Activated T-helper 2 cell treated with anti-CD3 and anti-CD28 coated beads, Interferon-gamma antibody, Interleukin-2, Interleukin-4, amounts not matched to agents 10 μg/mL and 5 μg/mL and 100 μg/mL, durations not matched to agents 14 hours and 24 hours and 36 hours (primary cell): ENCODE data around the gene TRIM34. TPM values are rescaled to one million over a fixed set of nuclear protein-coding genes. Genes with fewer than 3 reads are reported as not detected.
"Not testable (repeated sequence)": the region's sequence is repeated elsewhere in the genome, so short reads cannot be mapped to it uniquely, and the experiment has no call there.

Experiments
- DNase-seq: peaks from one replicate; pipeline ENCODE4 v3.0.0; 2021; ENCODE audit warnings: low spot score
- H3K27ac Mint-ChIP-seq: one replicate; pipeline ENCODE4 v1.8.0; 2021; ENCODE audit warnings: mixed read lengths
- H3K27me3 Mint-ChIP-seq: one replicate; pipeline ENCODE4 v1.8.0; 2021; ENCODE audit warnings: low read depth, mixed read lengths
- H3K36me3 Mint-ChIP-seq: one replicate; pipeline ENCODE4 v1.8.0; 2021; ENCODE audit warnings: low read depth, mixed read lengths
- H3K4me1 Mint-ChIP-seq: one replicate; pipeline ENCODE4 v1.8.0; 2021; ENCODE audit warnings: low read depth, mixed read lengths
- H3K4me3 Mint-ChIP-seq: one replicate; pipeline ENCODE4 v1.8.0; 2021; ENCODE audit warnings: low read depth, mild to moderate bottlenecking, moderate library complexity, mixed read lengths
- H3K9me3 Mint-ChIP-seq: one replicate; pipeline ENCODE4 v1.8.0; 2021; ENCODE audit warnings: mixed read lengths
- intact Hi-C: fragments of 100-400 bp; cut with micrococcal nuclease; formaldehyde crosslinking; loops from one replicate; pipeline ENCODE4 v1.15.1; 2023
- total RNA-seq: library from RNA; stranded (reverse); gene quantifications from 2 replicates; pipeline ENCODE4 v1.2.3, GENCODE V29; 2022

The TRIM34 gene
- total RNA-seq, 1 donor from 2014 or later = 7.8 TPM

DNA sequence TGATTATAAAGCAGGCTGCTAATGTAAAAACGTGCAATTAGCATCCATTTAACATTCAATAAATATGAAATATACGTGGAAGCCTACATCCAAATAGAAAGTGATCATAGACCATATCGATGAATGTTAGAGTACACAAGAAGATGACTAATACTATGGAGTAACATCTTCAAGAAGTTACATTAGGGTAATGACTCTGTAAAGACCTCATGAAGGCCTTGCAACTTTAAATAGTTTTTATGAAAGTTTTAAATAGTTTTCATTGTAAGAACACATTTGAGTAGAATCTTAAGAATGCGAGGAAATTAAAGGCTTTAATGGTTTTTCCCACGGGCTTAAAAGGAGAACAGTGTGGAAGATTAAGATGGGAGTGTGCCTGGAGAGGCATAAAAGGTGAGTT is 1.4 kb downstream of the TRIM34 start:
- Mint-ChIP-seq H3K9me3 (peaks cover 6% of the 10 kb centered on the region), H3K4me3 (peak overlapping the region; percentile 92)
- intact Hi-C loops = loop anchor here (10.0 kb wide), 1 partner anchor 699 kb away; the partner anchor contains the start of gene CAVIN3

DNA sequence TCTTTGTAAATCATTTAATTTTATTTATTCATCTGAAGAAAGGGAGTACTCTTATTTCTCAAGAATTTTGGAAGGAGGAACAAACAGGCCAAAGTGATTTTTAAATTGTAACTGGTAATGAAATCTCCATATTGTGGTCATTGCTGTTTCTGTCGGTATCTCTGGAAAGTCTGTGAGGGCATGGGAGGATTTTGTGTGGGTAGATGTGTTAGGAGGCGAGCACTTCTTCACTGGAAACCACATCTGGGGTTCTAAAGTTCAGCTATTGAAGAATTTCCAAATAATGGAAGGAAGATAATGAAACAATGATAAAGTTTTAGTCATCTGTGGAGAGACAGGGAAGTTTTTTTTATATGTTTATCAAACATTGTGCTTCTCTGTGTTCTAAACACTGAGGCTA is 6.6 kb downstream of the TRIM34 start:
- peaks cover 42% of the 10 kb centered on the region for H3K4me1 Mint-ChIP-seq
- H3K27me3 Mint-ChIP-seq = no peaks in the 10 kb centered on the region
- no peak for DNase-seq
- peaks cover 6% of the 10 kb centered on the region for H3K9me3 Mint-ChIP-seq
- peaks cover 32% of the 10 kb centered on the region for H3K36me3 Mint-ChIP-seq
- intact Hi-C loops = loop anchor here (5.0 kb wide), 1 partner anchor 34 kb away; the partner anchor contains the start of gene TRIM6
- peak overlapping the region; percentile 41 for H3K27ac Mint-ChIP-seq
- H3K4me3 Mint-ChIP-seq = no peak overlapping the region

More for the DNA sequence above, 1.4 kb downstream of the TRIM34 start:
- H3K27ac Mint-ChIP-seq = peak overlapping the region; percentile 66
- H3K27me3 Mint-ChIP-seq = no peaks in the 10 kb centered on the region
- H3K36me3 Mint-ChIP-seq = peaks cover 5% of the 10 kb centered on the region
- DNase-seq = no peak
- peaks cover 49% of the 10 kb centered on the region for H3K4me1 Mint-ChIP-seq

DNA sequence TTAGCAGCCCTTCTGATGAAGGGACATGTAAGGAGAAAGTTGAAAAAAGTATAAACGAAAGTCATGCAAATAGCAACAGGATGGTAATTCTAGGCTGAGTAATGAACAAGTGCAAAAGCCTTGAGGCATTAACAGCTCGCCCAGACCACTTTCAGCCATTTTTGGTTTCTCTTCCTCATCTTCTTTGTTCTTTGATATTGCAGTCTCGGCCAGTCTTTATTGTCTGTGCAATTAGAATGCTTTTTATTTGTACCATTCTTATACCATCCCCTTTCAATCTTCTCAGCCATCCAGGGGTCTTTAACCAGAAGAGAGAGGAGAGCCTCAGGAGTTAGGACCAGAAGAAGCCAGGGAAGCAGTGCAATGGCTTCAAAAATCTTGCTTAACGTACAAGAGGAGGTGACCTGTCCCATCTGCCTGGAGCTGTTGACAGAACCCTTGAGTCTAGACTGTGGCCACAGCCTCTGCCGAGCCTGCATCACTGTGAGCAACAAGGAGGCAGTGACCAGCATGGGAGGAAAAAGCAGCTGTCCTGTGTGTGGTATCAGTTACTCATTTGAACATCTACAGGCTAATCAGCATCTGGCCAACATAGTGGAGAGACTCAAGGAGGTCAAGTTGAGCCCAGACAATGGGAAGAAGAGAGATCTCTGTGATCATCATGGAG is 7.3 kb downstream of the TRIM34 start:
- intact Hi-C loops = loop anchor here (5.0 kb wide), 1 partner anchor 35 kb away; the partner anchor contains the start of gene TRIM6
- no peaks in the 10 kb centered on the region for H3K27me3 Mint-ChIP-seq
- peaks cover 33% of the 10 kb centered on the region for H3K36me3 Mint-ChIP-seq
- no peak for DNase-seq
- no peak overlapping the region for H3K4me3 Mint-ChIP-seq
- peaks cover 37% of the 10 kb centered on the region for H3K4me1 Mint-ChIP-seq
- peaks cover 6% of the 10 kb centered on the region for H3K9me3 Mint-ChIP-seq
- peak overlapping the region; percentile 63 for H3K27ac Mint-ChIP-seq

DNA sequence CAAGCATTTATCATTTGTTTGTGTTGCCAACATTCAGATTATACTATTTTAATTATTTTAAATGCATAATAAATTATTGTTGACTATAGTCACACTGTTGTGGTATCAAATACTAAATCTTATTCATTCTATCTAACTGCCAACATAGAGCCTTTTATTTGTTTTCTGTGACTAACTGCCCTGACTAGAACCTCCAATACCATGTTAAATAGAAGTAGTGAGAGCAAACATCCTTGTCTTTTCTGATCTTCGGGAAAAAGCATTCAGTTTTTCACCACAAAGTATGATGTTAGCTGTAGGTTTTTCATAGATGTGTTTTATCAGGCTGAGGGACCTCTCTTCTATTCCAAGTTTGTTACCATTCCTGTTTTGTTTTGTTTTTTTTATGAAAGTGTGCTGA is 15.2 kb downstream of the TRIM34 start:
- Mint-ChIP-seq H3K36me3 (peaks cover 45% of the 10 kb centered on the region), H3K27me3 (no peaks in the 10 kb centered on the region), H3K27ac (no peak overlapping the region), H3K9me3 (no peaks in the 10 kb centered on the region), H3K4me3 (no peak overlapping the region), H3K4me1 (peaks cover 11% of the 10 kb centered on the region)
- DNase-seq = no peak
- intact Hi-C loops = no loop called here

DNA sequence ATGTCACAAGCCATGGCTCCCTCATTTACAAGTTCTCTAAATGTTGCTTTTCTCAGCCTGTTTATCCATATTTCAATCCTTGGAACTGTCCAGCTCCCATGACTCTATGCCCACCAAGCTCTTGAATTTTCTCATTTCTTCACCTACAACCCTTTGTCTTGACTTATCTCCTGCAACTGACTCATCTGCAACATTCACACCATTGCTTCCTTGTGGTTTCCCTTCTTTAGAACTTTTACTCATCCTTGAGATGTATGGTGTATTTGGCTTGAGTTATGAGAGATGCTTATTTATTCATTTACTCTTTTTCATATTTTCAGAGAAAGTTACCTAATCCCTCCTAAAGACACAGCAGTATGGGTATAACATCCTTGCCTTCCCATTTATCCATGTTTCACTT is 18.8 kb downstream of the TRIM34 start:
- H3K4me3 Mint-ChIP-seq = no peak overlapping the region
- H3K4me1 Mint-ChIP-seq = peaks cover 11% of the 10 kb centered on the region
- no peaks in the 10 kb centered on the region for H3K27me3 Mint-ChIP-seq
- no peak overlapping the region for H3K27ac Mint-ChIP-seq
- DNase-seq = no peak
- no peaks in the 10 kb centered on the region for H3K9me3 Mint-ChIP-seq
- H3K36me3 Mint-ChIP-seq = peaks cover 28% of the 10 kb centered on the region
- intact Hi-C loops = no loop called here

DNA sequence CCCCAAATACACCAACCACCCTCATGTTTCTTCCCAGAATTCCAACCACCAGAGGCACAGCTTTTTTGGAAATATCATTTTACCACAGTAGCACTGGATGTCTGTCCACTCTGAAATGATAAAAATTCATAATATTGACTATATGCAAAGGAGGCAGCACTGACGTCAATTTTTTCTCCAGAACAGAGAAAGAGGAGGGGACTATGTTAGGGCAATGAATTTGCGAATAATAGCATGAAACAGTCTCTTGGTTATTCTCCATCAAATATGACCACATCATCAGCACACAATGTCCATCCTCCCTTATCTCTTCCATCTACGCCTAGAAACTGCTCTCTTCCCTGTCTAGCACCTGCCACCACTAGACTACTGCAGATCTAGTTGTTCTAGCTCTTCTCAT is 21.3 kb downstream of the TRIM34 start:
- Mint-ChIP-seq H3K9me3 (no peaks in the 10 kb centered on the region), H3K36me3 (peaks cover 19% of the 10 kb centered on the region), H3K4me1 (peaks cover 11% of the 10 kb centered on the region), H3K27me3 (no peaks in the 10 kb centered on the region), H3K4me3 (no peak overlapping the region), H3K27ac (no peak overlapping the region)
- no peak for DNase-seq
- intact Hi-C loops = no loop called here

DNA sequence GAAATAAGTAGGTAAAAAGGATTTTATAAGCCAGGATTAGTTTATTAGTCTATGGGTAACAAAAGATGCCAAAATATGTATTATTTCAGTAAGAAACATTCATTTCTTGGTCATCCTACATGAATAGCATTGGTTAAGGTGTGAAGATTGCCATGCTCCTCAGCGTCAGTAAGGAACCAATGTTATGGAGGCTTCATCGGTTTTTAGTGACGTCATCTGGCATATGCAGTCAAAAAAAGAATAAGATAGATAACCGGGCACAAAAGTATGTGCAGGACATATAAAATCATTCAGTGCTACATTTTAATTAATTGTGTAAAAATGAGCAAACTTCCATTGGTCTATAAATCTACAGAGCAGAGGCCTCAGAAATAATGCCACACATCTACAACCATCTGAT is 30.7 kb downstream of the TRIM34 start:
- Mint-ChIP-seq H3K27me3 (no peaks in the 10 kb centered on the region), H3K4me3 (no peak overlapping the region), H3K36me3 (peaks cover 3% of the 10 kb centered on the region), H3K27ac (no peak overlapping the region), H3K9me3 (peaks cover 16% of the 10 kb centered on the region), H3K4me1 (peaks cover 1% of the 10 kb centered on the region)
- intact Hi-C loops = no loop called here
- no peak for DNase-seq

DNA sequence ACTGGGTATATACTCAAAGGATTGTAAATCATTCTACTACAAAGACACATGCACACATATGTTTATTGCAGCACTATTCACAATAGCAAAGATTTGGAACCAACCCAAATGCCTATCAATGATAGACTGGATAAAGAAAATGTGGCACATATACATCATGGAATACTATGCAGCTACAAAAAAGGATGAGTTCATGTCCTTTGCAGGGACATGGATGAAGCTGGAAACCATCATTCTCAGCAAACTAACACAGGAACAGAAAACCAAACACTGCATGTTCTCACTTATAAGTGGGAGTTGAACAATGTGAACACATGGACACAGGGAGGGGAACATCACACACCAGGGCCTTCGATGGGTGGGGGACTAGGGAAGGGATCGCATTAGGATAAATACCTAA is 32.2 kb downstream of the TRIM34 start:
- H3K4me3 Mint-ChIP-seq, H3K27ac Mint-ChIP-seq, intact Hi-C loops, H3K36me3 Mint-ChIP-seq, H3K4me1 Mint-ChIP-seq, H3K27me3 Mint-ChIP-seq, DNase-seq: not testable (repeated sequence)
- H3K9me3 Mint-ChIP-seq = peaks cover 11% of the 10 kb centered on the region

DNA sequence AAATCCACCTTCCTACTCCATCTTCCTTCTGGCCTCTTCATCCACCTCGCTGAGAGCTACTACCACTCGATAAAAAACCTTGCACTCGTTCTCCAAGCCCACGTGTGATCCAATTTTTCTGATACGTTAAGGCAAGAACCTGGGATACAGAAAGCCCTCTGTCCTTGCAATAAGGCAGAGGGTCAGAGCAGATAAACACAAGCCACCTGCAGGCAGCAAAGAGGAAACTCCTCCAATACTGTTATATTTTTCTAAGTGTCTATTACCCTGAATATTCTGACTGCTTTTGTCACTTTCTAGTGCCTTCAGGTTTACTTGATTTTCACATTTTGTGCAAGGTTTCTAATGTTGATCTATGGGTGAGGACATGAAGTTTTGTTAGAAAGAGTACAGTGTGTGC is 33.5 kb downstream of the TRIM34 start:
- Mint-ChIP-seq H3K27me3 (no peaks in the 10 kb centered on the region), H3K4me1 (peaks cover 1% of the 10 kb centered on the region), H3K36me3 (peaks cover 5% of the 10 kb centered on the region), H3K4me3 (no peak overlapping the region), H3K27ac (no peak overlapping the region), H3K9me3 (peaks cover under 1% of the 10 kb centered on the region)
- intact Hi-C loops = no loop called here
- no peak for DNase-seq

DNA sequence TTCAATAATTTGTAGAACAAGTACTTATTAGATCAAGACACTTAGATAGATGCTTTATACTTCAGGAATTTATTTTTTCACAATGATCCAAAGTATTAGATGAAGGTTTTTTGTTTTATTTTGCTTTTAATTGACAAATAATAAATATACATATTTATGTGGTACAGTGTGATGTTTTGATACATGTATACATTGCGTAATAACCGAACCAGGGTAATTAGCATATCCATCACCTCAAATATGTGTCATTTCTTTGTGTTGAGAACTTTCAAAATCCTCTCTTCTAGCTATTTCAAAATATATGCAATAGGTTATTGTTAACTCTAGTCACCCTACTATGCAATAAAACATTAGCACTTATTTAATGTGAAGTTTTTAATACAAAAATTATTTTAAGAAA is 38.7 kb downstream of the TRIM34 start:
- H3K27me3 Mint-ChIP-seq = no peaks in the 10 kb centered on the region
- peaks cover 20% of the 10 kb centered on the region for H3K36me3 Mint-ChIP-seq
- H3K9me3 Mint-ChIP-seq = no peaks in the 10 kb centered on the region
- no peak for DNase-seq
- H3K4me1 Mint-ChIP-seq = peaks cover 1% of the 10 kb centered on the region
- H3K4me3 Mint-ChIP-seq = no peak overlapping the region
- intact Hi-C loops = no loop called here
- H3K27ac Mint-ChIP-seq = no peak overlapping the region

DNA sequence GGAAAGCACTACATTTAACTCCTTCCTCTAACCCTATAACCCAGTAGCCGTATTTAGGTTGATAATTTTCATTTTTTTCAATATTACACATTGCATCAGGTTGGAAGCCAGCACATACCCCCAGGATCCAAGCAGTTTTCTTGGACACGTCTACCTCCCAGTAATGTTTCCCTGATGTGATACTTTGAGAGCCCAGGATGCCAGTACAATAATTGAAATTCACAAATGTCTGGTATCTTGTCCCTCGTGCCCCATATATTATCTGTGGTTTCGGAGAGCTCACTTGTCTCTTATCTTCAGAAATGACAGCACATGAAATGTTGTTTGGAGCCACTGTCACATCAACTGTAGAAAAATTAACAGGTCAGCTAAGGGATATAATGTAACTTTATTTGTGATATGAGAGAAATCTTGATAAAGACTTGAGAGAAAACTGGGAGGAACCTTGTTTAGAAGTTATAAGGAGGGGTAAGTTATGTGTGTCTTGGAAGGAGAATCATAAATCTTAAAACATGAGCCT is 40.3 kb downstream of the TRIM34 start:
- intact Hi-C loops = no loop called here
- Mint-ChIP-seq H3K4me1 (peaks cover 1% of the 10 kb centered on the region), H3K36me3 (peaks cover 20% of the 10 kb centered on the region), H3K27me3 (no peaks in the 10 kb centered on the region), H3K27ac (no peak overlapping the region), H3K9me3 (no peaks in the 10 kb centered on the region), H3K4me3 (no peak overlapping the region)
- no peak for DNase-seq

DNA sequence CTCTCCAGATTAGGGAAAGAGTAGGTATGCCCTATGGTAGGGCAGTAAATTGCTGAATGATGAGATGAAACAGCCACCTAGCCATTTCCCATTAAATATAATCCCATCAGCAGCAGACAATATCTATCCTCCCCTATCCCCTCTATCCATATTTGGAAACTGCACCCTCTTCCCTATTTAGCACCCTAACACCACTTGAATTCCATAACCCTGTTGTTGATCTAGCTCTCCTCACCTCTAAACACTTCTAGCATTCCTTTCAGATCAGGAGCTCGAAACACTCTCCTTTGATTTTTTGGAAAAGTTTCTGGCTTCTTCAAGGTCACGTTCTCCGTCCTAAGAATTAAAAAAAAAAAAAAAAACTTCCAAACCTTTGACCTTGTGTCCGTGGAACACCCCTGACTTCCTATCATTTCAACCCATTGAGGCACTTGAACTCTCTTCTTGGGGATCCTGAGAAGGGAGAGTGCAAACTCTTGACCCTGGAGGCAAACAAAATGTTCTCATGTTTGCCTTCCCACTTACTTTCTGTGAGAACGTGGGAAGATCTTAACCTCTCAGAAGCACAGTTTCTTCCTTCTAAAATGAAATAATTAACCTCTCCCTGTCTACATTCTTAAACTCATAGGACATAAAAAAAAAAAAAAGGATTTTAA is 41.1 kb downstream of the TRIM34 start:
- no peak for DNase-seq
- Mint-ChIP-seq H3K27ac (no peak overlapping the region), H3K9me3 (no peaks in the 10 kb centered on the region), H3K27me3 (no peaks in the 10 kb centered on the region), H3K4me3 (no peak overlapping the region), H3K4me1 (no peaks in the 10 kb centered on the region), H3K36me3 (peaks cover 20% of the 10 kb centered on the region)
- intact Hi-C loops = no loop called here

DNA sequence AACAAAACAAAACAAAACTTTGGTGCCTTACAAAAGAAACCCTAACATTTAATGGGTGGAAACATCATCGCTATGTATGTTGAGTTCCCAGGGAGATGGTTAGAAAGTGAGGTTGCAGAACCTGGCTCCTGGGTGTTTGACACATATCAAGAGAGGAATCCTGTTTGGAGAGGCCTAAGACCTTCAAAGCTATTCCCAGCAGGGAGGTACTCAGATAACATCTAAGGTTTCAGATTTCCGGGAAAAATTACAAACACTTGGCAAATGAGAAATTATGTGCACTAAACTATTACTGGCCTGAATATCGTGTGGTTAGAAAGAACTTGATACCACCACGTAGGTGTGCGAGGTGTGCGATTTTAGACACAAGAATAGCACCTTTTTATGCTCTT is 41.6 kb downstream of the TRIM34 start:
- no peaks in the 10 kb centered on the region for H3K27me3 Mint-ChIP-seq
- intact Hi-C loops = no loop called here
- no peak overlapping the region for H3K27ac Mint-ChIP-seq
- H3K4me3 Mint-ChIP-seq = no peak overlapping the region
- peaks cover 17% of the 10 kb centered on the region for H3K36me3 Mint-ChIP-seq
- H3K9me3 Mint-ChIP-seq = no peaks in the 10 kb centered on the region
- no peaks in the 10 kb centered on the region for H3K4me1 Mint-ChIP-seq
- DNase-seq = no peak
